Activated CD4-positive, alpha-beta T cell treated with anti-CD3 and anti-CD28 coated beads, Interleukin-2, Interleukin-6, amounts not matched to agents 100 ng/mL and 50 ng/mL, durations not matched to agents 16 hours and 8 hours (primary cell): ENCODE results near the gene ABCA4.
"Not testable (repeated sequence)": the region's sequence is repeated elsewhere in the genome, so short reads cannot be mapped to it uniquely, and the experiment has no call there.

Source experiments
- DNase-seq: peaks from one replicate; pipeline ENCODE4 v3.0.0-alpha.2; 2020

ABCA4 gene

GRCh38 chr1:93972341-93972740, 148.6 kb downstream of the ABCA4 start:
- no peak for DNase-seq

DNA sequence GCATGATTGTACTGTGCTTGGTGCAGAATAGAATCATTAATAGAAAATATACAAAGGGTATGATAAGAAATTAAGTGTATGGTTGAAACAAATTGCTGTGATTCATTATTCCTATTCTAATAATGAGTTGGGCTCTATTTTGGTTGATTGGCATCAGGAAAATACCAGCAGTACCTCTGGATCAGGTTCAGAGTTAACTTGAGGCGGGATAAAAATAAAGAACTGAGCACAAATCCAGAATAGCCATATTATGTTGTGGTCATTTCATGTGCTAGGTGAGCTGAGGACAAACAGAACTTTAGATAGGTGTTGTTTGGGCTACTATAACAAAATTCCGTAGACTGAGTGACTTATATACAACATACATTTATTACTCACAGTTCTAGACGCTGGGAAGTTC, 151.1 kb downstream of the ABCA4 start:
- no peak for DNase-seq

DNA sequence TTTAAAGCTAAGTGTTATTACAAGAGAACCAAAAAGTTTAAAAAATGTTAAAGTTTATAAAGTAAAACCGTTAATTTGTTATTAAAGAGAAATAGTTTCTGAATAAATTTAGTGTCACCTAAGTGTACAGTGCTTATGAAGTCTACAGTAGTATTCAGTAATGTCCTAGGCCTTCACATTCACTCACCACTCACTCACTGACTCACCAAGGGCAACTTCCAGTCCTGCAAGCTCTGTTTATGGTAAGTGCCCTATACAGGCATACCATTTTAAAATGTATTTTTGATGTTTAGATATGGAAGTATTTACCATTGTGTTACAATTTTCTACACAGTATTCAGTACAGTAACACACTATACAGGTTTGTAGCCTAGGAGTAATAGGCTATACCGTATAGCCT, 151.6 kb downstream of the ABCA4 start:
- no peak for DNase-seq

GRCh38 chr1:93967306-93967705, 153.6 kb downstream of the ABCA4 start:
- no peak for DNase-seq

GRCh38 chr1:93965888-93966287, 155.1 kb downstream of the ABCA4 start:
- no peak for DNase-seq

GRCh38 chr1:93965256-93965655, 155.7 kb downstream of the ABCA4 start:
- DNase-seq = no peak

DNA sequence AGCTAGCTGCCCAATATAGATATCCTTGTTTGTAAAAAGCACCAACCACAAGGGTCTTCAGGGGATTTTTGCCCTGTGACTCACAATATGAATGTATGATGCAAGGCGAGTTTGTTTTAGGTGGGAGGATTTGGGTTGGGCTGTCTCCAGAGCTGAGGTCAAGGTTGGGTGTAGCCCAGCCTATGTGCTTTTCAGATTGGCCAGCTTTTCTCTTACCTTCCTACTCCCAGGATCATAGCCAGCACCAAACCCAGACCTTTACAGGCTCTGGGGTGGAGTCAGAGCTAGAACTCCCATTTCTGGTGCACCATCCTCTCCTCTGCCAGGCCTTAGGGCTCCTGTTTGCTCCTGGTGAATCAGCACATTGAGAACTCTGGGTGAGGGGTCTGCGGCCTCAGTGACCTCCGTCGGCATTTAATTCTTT, 156.2 kb downstream of the ABCA4 start:
- DNase-seq = no peak

DNA sequence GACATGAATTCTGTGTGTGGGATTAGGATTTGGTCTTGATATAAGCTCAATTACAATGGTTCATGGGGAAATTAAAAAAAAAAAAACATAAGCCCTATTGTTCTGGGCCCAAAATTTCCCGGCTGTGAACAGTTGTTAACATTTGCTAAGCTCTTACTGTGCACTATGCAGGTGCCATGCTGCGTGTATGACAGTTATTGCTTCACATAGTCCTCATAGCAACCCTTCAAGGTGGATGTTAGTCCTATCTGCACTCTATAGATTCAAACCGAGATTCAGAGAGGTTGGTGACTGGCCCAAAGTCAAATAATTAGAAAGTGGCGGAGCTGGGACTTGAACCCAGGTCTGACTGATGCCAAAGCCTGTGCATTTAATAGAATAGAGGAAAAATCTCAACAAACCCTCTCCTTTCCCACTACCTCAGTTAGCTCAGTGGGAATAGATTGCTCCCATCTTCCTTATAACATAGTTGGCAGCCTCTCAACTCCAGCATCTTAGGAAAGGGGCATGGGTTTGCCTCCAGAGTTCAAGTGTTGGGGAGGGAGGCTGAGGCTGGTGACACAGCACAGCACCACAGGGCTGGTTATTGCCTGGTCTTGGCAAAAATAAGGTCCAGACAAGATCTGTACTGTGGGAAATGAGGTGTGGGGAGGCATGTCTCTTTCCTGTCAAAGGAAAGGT, 156.7 kb downstream of the ABCA4 start:
- DNase-seq = no peak

- no peak for DNase-seq
Observed at GRCh38 chr1:93963585-93963984, 157.4 kb downstream of the ABCA4 start.

DNA sequence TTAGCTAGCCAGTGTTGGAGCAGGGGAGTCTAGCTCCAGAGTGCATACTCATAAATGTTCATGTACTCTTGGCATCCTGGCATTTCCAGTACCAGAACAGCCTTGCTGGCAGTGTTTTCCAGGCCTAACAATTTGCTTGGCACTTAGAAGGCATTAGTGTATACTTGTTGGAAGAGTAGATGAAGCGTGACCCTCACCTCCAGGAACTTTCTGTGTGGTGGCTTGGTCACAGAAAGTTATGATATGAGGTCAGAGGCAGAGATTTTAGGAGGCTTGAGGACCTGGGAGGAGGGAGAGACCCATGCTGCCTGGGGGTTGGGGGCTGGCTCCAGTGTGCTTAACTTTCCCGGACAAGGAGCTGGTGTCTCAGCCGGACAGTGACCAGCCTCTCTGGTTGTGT, 159.0 kb downstream of the ABCA4 start:
- no peak for DNase-seq

- no peak for DNase-seq
Observed at GRCh38 chr1:93961443-93961842, 159.5 kb downstream of the ABCA4 start.

DNA sequence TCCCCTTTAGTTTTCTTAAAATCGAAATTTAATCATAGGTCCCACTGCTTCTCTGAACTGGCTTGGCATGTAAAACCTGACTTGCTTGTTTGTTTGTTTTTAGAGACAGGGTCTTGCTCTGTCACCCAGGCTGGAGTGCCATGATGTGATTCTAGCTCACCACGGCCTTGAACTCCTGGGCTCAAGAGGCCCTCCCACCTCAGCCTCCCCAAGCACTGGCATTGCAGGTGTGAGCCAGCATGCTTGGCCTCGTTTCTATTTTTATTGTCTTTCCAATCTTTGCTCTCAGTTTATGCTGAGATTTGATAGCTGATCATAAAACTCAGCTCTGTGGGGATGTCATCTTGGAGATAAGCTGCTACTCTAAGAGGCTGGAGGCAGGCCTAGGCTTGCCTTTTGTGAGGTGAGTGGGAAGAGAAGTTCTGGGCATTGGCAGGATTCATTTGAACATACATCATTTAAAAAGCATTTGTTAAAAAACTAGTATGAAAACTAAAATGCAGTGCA, 160.3 kb downstream of the ABCA4 start:
- no peak for DNase-seq

GRCh38 chr1:93959413-93959812, 161.5 kb downstream of the ABCA4 start:
- no peak for DNase-seq

DNA sequence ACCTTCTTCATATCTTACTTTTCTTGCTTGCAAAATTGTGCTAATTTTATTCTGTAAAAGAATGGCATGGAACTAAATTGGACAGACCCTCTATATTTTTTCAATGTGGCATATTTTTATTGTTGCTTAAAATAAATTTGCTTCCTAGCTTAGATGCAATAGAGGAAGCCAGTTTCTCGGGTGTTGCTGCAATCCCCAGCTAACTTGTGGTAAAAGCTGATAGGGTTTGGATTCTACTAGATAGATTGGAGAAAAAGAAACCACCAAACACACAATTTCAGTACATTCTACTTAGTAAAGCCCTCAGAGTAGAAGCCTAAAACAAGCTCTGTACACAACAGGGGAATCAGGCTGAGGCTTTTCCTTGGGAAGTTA, 162.2 kb downstream of the ABCA4 start:
- DNase-seq = no peak

DNA sequence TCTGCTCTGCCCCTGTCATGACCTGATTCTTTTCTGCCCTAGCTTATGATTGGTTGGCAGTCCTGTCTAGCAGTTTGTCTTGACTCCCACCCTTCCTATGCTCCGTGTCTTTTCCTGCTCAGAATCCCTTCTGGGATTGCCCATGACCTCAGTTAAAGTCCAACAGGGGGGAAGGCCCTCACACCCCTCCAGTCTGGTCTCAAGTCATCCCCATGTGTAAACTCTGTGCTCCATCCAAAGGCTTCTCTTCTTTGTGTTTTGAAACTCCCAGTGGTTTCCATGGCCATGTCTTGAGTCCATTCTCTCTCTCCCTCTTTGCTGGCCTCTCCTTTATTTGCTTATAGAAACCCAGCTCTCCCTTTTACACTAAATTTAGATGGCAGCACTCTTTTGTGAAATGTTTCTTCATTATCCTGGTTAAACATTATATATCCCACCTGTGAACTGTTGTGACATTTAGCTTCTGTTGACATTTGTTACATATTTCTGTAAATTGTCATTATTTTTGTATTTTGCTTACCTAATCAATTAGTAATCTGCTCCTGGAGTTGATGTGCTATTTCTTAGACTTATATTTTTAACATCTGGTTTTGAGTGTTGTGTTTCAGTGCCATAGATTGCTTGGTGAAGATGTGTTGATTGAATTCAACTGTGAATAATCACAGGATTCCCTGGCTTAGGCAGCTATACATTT, 162.8 kb downstream of the ABCA4 start:
- DNase-seq = no peak

DNA sequence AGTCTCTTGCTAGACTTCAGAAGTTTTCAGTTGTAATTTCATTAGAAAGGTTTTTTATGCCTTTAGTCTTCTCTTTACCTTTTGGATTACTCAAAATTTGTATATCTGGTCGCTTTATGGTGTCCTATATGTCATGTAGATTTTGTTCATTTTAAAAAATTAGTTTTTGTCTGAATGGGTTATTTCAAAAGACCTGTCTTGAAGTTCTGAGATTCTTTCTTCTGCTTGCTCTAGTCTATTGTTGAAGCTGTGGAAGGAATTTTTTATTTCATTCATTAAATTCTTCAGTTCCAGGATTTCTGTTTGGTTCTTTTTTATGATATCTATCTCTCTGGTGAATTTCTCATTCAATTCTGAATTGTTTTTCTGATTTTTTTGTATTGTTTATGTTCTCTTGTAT, 165.2 kb downstream of the ABCA4 start:
- no peak for DNase-seq

DNA sequence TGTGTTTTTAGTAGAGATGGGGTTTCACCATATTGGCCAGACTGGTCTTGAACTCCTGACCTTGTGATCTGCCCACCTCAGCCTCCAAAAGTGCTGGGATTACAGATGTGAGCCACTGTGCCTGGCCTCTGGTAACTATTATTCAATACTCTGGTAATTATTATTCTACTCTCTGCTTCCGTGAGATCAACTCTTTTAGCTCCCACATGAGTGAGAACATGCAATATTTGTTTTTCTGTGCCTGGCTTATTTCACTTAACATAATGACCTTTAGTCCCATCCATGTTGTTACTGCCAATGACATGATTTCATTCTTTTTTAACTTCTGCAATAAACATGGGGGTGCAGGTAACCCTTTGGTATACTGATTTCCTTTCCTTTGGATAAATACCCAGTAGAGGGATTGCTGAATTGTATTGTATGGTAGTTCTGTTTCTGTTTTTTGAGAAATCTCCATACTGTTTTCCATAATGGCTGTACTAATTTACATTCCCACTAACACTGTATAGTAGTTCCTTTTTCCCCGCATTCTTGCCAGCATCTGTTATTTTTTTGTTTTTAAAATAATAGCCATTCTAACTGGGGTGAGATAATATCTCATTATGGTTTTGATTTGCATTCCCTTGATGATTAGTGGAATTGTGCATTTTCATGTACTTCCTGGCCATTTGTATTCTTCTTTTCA, 173.8 kb downstream of the ABCA4 start:
- not testable (repeated sequence) for DNase-seq
